CD4-positive, alpha-beta T cell treated with Interleukin-4 for 1 hour (primary cell): Measurements from ENCODE around the gene TNFRSF21.

Experiments
- DNase-seq, 2 donors: peaks; one replicate each; pipeline ENCODE4 v3.0.0-alpha.2; 2020 to 2022

TNFRSF21 gene

GRCh38 chr6:47206626-47207025 is 103.1 kb downstream of the TNFRSF21 start:
- no peak for DNase-seq

- no peak for DNase-seq
Observed at GRCh38 chr6:47203938-47204611, 105.6 kb downstream of the TNFRSF21 start.

GRCh38 chr6:47203266-47203937 is 106.3 kb downstream of the TNFRSF21 start:
- DNase-seq = peak in 1 of 2 donors; percentile 21

GRCh38 chr6:47202644-47203205 is 107.0 kb downstream of the TNFRSF21 start:
- no peak for DNase-seq

GRCh38 chr6:47200536-47201334 is 109.0 kb downstream of the TNFRSF21 start:
- DNase-seq = no peak

- peak in 1 of 2 donors; percentile 3 for DNase-seq
Observed at GRCh38 chr6:47197682-47198640, 111.7 kb downstream of the TNFRSF21 start.

GRCh38 chr6:47196113-47196512 is 113.6 kb downstream of the TNFRSF21 start:
- no peak for DNase-seq

GRCh38 chr6:47195011-47195650 is 114.6 kb downstream of the TNFRSF21 start:
- DNase-seq = no peak

GRCh38 chr6:47188588-47189021 is 121.1 kb downstream of the TNFRSF21 start:
- DNase-seq = no peak

GRCh38 chr6:47187893-47188587 is 121.7 kb downstream of the TNFRSF21 start:
- no peak for DNase-seq

GRCh38 chr6:47187113-47187512 is 122.6 kb downstream of the TNFRSF21 start:
- DNase-seq = no peak

- DNase-seq = no peak
Observed at GRCh38 chr6:47182291-47182957, 127.3 kb downstream of the TNFRSF21 start.

- DNase-seq = no peak
Observed at GRCh38 chr6:47181681-47182080, 128.0 kb downstream of the TNFRSF21 start.
